Neutrophil (primary cell): ENCODE measurements around the gene TMEM130.
"Not testable (repeated sequence)": the region's sequence is repeated elsewhere in the genome, so short reads cannot be mapped to it uniquely, and the experiment has no call there.

Experiments
- H3K27ac ChIP-seq: fragments of 200-600 bp; sonication (generic); 2 replicates; pipeline ENCODE4 v1.5.1; 2016; ENCODE audit warnings: mild to moderate bottlenecking, moderate library complexity
- H3K27me3 ChIP-seq: fragments of 200-600 bp; sonication (generic); 2 replicates; pipeline ENCODE4 v1.6.0; 2016; ENCODE audit warnings: mild to moderate bottlenecking
- H3K36me3 ChIP-seq: fragments of 200-600 bp; sonication (generic); 2 replicates; pipeline ENCODE4 v1.5.1; 2017
- H3K4me1 ChIP-seq, 2 experiments: fragments of 200-600 bp in 1 of 2; sonication (generic) in 1 of 2; 1 replicate in 1 of 2; 2 replicates in 1 of 2; pipeline versions ENCODE4 v1.5.1 to v1.6.1; 2013 to 2016; ENCODE audit warnings: low read depth in 1 of 2, low read length in 1 of 2, mild to moderate bottlenecking in 1 of 2, moderate library complexity in 1 of 2; ENCODE audit not compliant: control insufficient read depth in 1 of 2, insufficient read depth in 1 of 2
- H3K4me3 ChIP-seq, 2 experiments: fragments of 200-600 bp in 1 of 2; sonication (generic) in 1 of 2; 1 replicate in 1 of 2; 2 replicates in 1 of 2; pipeline ENCODE4 v1.5.1; 2013 to 2016; ENCODE audit warnings: low read depth in 1 of 2, low read length in 1 of 2, mild to moderate bottlenecking in 1 of 2, moderate library complexity in 1 of 2
- H3K9me3 ChIP-seq: fragments of 200-600 bp; sonication (generic); 2 replicates; pipeline ENCODE4 v1.5.1; 2016
- CTCF ChIP-seq: fragments of 200-600 bp; sonication (generic); IDR thresholded peaks from 2 replicates; pipeline ENCODE4 v1.5.1; 2016; ENCODE audit warnings: antibody characterized with exemption

TMEM130 gene

GRCh38 chr7:98877692-98878364 lies 8.0 kb upstream of the TMEM130 start:
- Histone ChIP-seq H3K4me1 (peaks cover 18 to 23% of the 10 kb centered on the region in 2 experiments), H3K4me3 (peak overlapping the region; percentile 89 to 92), H3K27me3 (peaks cover 40% of the 10 kb centered on the region), H3K36me3 (peaks cover 19% of the 10 kb centered on the region), H3K27ac (peak overlapping the region; percentile 75), H3K9me3 (no peaks in the 10 kb centered on the region)
- no peak for TF ChIP-seq CTCF

GRCh38 chr7:98877146-98877545 lies 7.3 kb upstream of the TMEM130 start:
- no peak overlapping the region for H3K4me3 ChIP-seq
- no peak for TF ChIP-seq CTCF
- peaks cover 18 to 23% of the 10 kb centered on the region in 2 experiments for H3K4me1 ChIP-seq
- peaks cover 40% of the 10 kb centered on the region for H3K27me3 ChIP-seq
- H3K27ac ChIP-seq = no peak overlapping the region
- H3K9me3 ChIP-seq = no peaks in the 10 kb centered on the region
- H3K36me3 ChIP-seq = peaks cover 12% of the 10 kb centered on the region

- Histone ChIP-seq H3K36me3 (no peaks in the 10 kb centered on the region), H3K27me3 (peaks cover 54% of the 10 kb centered on the region), H3K27ac (no peak overlapping the region), H3K9me3 (no peaks in the 10 kb centered on the region), H3K4me3 (no peak overlapping the region), H3K4me1 (peaks cover 22 to 28% of the 10 kb centered on the region in 2 experiments)
- TF ChIP-seq CTCF = no peak
These were observed 5.7 kb upstream of the TMEM130 start for GRCh38 chr7:98875501-98875900.

GRCh38 chr7:98874942-98875341 lies 5.1 kb upstream of the TMEM130 start:
- Histone ChIP-seq H3K4me1 (peaks cover 17 to 22% of the 10 kb centered on the region in 2 experiments), H3K27ac (no peak overlapping the region), H3K27me3 (peaks cover 57% of the 10 kb centered on the region), H3K9me3 (no peaks in the 10 kb centered on the region), H3K36me3 (no peaks in the 10 kb centered on the region), H3K4me3 (no peak overlapping the region)
- TF ChIP-seq CTCF = no peak

GRCh38 chr7:98873610-98874009 lies 3.8 kb upstream of the TMEM130 start:
- H3K9me3 ChIP-seq, H3K4me3 ChIP-seq, H3K27ac ChIP-seq, H3K36me3 ChIP-seq: not testable (repeated sequence)
- peaks cover 71% of the 10 kb centered on the region for H3K27me3 ChIP-seq
- peaks cover 19 to 22% of the 10 kb centered on the region in 2 experiments for H3K4me1 ChIP-seq

GRCh38 chr7:98872328-98872924 lies 2.6 kb upstream of the TMEM130 start:
- Histone ChIP-seq H3K9me3 (no peaks in the 10 kb centered on the region), H3K27ac (no peak overlapping the region), H3K4me1 (peaks cover 14 to 19% of the 10 kb centered on the region in 2 experiments), H3K36me3 (no peaks in the 10 kb centered on the region), H3K4me3 (no peak overlapping the region), H3K27me3 (peaks cover 76% of the 10 kb centered on the region)
- TF ChIP-seq CTCF = no peak
